ENCODE results near the gene DDX50.
"Not testable (repeated sequence)": the region's sequence is repeated elsewhere in the genome, so short reads cannot be mapped to it uniquely, and the experiment has no call there.

GRCh38 chr10:68932860-68933259, 31.7 kb downstream of the DDX50 start:
- TF ChIP-seq CTCF, EP300, POLR2AphosphoS5 (IDR thresholded peaks at IDR 0.05): not testable (repeated sequence)
